Activated CD4-positive, alpha-beta T cell treated with anti-CD3 and anti-CD28 coated beads, Interleukin-2, amount 50 U/mL, for 1 hour (primary cell): ENCODE data around the gene SSR3.
"Not testable (repeated sequence)": the region's sequence is repeated elsewhere in the genome, so short reads cannot be mapped to it uniquely, and the experiment has no call there.

Experiments
- DNase-seq: peaks from one replicate; pipeline ENCODE4 v3.0.0-alpha.2; 2020

SSR3 gene

DNA sequence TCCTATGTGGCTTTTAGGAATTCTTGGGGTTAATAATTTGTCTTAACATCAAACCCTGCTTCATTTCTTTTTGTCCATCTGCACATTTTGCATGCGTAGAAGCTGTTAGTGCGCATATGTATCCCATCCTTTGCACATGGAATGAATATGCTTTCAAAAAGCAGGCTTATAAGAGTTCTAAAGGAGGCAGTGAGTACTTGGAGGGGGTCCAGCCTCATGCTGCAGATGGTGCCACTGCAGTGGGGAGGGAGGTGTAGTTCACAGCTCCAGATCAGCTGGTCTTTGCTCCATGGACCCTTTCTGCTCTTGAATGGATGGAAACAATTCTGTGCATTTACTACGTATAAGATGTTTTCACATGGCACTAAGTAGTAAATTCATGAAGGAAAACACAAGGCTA lies 20.7 kb upstream of the SSR3 start:
- no peak for DNase-seq

DNA sequence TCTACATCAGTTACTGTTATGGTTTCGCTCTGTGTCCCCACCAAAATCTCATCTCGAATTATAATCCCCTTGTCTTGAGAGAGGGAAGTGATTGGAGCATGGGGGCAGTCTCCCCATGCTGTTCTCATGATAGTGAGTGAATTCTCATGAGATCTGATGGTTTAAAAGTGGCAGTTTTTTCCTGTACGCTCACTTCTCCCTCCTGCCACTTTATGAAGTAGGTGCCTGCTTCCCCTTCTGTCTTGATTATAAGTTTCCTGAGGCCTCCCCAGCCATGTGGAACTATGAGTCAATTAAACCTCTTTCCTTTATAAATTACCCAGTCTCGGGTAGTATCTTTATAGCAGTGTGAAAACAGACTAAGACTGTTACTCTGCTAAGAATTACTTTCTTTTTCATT lies 15.0 kb upstream of the SSR3 start:
- not testable (repeated sequence) for DNase-seq

DNA sequence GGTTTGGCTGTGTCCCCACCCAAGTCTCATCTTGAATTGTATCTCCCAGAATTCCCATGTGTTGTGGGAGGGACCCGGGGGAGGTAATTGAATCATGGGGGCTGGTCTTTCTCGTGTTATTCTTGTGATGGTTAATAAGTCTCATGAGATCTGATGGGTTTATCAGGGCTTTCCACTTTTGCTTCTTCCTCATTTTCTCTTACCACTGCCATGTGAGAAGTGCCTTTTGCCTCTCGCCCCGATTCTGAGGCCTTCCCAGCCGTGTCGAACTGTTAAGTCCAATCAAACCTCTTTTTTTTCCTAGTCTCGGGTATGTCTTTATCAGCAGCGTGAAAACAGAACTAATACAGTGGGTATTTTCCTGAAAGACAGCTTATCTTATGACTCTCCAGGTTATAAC lies 14.1 kb upstream of the SSR3 start:
- DNase-seq = not testable (repeated sequence)

DNA sequence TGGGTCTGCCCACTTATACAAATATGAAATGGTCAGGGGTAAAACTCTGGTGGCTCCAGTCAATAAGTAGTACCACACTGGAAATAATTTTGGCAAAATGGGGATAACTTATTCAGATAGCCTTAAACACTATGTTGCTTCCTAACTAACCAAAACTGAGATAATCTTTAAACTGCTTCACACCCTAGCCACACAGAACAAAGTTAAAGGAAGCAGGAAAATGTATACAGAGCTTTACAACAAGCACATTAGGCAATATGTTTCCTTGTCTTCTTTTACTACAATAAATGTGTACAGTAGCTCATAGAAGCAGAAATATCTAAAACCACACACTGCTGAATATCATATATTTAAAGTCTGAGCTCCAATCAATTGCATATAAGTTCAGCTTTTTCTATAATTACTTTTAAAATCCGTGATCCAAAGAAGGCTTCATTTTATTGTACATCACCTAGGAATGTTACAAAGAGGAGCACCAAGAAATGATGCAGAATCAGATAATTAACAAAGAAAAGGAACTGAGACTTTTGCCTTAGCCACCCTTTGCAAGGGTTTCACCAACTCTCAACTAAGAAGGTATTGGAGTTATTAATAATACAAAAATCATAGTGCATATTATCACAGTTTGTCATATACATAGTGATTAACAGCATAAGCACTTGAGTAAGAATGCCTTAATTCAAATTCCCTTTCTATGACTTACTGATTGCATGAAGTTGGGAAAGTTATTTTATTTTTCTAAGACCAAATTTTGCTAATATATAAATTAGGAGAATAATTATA lies 9.2 kb upstream of the SSR3 start:
- DNase-seq = no peak

DNA sequence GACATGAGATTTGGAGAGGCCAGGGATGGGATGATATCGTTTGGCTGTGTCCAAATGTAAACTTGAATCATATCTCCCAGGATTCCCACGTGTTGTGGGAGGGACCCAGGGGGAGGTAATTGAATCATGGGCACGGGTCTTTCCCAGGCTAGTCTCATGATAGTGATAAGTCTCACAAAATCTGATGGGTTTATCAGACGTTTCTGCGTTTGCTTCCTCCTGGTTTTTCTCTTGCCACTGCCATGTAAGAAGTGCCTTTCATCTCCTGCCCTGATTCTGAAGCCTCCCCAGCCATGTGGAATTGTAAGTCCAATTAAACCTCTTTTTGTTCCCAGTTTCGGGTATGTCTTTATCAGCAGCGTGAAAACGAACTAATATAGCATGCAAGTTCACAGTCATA lies 7.6 kb upstream of the SSR3 start:
- DNase-seq = not testable (repeated sequence)

DNA sequence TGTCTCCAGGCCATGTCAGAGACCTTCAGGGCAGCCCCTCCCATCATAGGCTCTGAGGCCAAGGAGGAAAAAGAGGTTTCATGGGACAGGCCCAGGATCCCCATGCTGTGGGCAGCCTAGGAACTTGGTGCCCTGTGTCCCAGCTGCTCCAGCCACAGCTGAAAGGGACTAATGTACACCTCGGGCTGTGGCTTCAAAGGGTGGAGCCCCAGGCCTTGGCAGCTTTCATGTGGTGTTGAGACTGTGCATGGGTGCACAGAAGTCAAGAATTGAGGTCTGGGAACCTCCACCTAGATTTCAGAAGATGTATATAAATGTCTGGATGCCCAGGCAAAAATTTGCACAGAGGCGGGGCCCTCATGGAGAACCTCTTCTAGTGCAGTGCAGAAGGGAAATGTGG lies 6.6 kb upstream of the SSR3 start:
- DNase-seq = no peak

DNA sequence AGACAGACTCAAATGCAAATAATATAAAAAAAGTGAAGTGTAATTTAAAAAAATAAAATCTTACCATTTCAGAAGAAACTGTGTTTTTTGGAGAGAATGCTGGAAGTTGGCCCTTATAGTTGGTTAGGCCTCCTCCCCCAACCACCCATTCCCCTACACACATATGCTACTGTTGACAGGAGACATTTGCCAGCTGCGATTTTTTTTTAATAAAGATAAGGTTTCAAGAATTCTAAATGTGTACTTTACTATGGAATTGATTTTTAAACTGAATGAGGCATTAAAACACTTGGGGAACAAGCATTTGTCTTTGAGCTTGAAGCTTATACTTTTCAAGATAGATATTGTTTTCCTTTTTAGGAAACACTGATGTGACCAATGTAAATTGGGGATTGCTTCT lies 4.4 kb upstream of the SSR3 start:
- no peak for DNase-seq

DNA sequence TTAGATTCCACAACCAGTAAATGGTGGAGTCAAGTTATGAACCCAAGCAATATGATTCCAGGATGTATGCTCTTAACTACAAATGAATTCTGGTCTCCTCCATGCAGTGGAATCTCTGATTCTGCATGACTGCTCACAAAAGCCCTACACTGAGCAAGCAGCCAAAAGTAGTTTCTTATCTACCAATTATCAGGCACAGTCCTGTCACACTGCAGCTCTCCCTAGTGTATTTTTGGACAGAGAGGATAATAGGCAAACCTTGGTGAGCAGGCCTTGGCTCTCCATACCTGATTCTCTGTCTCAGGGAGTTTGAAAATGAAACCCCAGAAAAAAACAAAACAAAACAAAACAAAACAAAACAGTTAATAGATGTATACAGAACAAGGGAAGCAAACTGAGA lies 3.5 kb upstream of the SSR3 start:
- DNase-seq = no peak

DNA sequence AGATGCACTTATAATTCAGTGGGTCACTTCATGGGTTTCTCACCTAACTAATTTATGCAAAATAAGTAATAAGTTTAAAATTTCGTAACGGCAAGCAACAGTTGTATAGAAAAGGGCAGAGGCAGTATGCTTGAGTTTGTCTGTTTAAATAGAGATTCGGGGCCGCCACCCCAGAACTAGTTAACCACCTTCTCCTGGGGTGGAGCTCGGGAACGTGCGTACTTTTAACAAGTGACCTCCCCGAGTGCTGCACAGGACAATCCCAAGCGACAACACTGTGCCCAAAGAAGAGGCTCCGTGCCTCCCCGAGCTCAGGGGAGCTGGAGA lies 439 bp downstream of the SSR3 start:
- DNase-seq = no peak

DNA sequence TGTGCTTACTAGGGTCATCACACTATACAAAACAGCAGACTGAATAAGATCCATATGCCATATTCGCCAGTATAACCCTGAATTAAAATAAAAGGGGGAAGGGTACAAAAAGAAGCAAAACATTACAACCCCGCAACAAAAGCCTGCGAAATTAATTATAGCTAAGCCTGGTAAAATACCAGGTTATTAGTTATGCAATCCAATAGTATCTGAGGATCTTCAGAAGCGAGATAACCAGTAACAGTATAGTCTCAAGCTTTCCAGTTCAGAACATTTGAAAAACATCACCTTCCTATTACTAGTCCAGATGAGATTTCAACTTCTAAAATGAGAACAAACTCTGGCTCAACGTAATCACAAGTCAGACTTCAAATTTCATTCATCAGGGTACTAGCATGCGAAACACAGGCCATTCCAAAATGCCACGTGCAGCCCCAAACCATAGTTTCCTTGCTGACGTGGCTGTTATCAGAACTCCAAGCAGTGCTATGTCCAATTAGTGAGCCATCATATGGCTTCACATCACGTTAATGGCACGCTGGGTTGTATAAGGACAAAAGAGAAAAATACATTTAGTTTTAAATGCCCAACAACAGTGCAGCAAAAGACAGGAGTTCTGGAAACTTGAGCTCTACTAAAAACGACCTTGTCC lies 1.1 kb downstream of the SSR3 start:
- no peak for DNase-seq

DNA sequence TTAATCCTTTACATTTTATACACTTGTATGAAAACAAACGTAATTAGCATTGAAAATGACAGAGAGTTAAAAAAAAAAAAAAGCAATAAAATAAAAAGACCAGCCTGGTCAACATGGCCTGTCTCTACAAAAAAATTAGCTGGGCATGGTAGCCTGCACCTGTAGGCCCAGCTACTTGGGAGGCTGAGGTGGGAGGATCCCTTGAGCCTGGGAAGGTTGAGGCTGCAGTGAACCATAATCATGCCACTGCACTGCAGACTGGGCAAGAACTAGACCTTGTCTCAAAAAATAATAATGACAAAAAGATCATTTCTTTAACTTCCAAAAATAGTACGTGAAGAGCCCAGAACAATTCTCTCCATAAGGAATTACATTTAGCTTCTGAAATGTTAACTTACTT lies 1.9 kb downstream of the SSR3 start:
- DNase-seq = no peak

DNA sequence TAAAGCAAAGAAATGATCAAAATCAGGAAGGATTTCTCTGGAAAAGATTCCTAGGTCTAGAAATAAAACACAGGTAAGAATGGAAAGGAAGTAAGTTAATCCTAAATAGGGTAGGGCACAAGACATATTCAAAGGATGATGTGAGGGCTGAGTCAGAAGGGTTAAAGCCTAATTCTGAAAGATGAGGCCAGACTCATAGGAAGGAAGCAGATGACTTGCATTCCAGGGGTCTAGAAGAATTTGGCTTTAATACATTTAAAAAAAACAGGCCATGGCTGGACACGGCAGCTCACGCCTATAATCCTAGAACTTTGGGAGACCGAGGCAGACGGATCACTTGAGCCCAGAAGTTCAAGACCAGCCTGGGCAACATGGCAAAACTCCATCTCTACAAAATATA lies 3.2 kb downstream of the SSR3 start:
- DNase-seq = no peak

DNA sequence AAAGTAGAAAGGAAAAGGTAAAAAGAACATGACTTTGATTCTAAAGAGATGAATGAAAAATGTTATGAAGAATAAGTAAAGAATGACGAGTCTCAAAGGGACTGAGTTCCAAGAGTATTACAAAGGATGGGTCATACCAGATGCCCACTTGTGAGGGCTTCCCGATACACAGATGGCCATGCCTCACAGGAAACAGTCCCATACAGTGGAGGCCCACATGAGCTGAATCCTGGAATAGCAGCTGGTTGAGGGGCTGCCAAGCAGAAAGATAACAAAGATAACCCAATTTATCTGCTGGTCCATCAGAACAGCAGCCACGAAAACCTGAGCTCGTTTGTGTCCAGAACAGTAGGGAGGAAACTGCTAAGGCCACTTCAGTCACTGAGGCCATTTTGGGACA lies 3.7 kb downstream of the SSR3 start:
- DNase-seq = no peak

DNA sequence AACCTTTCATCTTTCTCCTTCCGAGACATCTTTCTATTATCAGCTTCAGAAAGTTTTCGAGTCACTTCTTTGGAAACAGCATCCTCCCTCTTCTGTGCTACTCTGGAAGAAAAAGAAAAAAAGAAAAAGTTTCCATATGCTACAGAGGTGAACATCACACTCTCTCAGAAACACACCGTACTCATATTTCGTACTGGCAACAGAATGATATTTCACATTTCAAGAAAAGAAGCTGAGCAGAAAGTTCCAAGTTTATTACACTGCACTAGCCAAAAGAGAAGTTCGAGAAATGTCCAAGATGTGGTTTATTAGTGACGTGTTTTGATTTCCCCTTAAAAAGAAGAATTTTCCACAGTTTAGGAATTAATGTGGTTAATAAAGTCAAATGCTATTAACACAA lies 6.0 kb downstream of the SSR3 start:
- no peak for DNase-seq

DNA sequence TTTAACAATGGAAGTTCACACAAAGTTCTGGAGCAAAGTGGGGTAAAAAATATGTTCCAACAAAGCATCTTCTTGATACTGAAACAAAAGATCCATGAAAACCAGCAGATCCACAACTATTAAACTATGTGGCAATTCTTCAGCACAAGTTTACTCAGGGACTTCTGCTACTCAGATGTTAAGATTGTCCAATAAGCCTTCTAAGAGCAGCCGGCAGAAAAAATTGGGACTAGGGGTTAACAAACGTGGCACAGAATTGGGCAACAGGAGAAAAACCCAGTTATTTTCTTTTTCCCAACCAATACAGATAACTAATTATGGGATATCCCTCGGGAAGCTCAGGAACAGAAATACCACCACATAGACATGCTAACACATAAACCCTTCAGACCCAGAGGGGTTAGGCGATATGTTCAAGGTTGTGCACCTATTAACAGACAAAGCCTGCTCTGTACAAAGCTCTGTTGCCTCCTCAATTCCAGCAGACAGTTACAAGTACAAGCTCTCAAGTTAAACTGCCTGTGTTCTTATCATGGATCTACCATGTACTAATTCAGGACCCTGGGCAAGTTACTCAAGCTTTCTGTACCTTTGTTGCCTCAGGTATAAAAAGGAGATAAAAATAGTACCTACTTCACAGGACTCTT lies 6.8 kb downstream of the SSR3 start:
- no peak for DNase-seq

DNA sequence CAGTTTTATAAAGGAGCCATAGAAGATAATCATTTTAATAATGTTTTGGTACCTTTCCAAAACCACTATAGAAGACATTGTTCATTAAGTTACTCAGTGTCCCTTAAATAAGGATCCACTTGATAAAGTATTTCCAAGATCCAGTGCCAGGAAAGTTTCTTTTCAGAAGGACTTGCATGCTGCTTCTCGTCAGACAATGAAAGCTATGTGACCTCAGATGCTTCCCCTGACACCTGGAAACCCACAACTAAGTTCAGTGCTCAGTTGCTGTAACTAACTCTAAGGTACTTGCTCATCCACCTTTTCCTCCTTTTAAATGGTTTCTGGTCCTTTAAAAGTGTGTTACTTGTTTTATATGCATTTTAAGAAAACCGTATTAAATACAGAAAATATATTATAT lies 7.3 kb downstream of the SSR3 start:
- no peak for DNase-seq

DNA sequence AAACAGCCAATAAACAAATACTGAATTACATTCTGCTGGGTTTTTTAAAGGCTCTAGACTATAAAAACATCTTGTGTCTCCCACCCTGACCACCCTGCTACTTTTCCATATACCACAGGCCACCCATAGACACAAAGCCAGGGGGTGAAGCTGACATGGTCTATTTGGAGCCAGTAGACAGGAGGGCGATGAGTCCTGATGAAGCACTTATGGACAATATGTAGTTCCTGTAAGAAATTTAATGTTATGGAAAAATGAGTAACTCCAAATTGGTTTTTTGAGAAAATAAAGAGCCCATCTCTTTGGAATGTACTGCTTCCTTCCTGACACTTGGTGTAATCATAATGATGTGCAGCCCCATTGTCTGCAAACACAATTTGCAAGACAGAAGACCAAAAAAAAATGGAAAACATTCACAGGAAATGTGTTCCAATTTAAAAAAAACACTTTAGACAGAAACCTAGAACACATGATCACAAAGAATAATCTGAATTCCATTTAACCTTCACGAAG lies 11.8 kb downstream of the SSR3 start:
- DNase-seq = no peak

DNA sequence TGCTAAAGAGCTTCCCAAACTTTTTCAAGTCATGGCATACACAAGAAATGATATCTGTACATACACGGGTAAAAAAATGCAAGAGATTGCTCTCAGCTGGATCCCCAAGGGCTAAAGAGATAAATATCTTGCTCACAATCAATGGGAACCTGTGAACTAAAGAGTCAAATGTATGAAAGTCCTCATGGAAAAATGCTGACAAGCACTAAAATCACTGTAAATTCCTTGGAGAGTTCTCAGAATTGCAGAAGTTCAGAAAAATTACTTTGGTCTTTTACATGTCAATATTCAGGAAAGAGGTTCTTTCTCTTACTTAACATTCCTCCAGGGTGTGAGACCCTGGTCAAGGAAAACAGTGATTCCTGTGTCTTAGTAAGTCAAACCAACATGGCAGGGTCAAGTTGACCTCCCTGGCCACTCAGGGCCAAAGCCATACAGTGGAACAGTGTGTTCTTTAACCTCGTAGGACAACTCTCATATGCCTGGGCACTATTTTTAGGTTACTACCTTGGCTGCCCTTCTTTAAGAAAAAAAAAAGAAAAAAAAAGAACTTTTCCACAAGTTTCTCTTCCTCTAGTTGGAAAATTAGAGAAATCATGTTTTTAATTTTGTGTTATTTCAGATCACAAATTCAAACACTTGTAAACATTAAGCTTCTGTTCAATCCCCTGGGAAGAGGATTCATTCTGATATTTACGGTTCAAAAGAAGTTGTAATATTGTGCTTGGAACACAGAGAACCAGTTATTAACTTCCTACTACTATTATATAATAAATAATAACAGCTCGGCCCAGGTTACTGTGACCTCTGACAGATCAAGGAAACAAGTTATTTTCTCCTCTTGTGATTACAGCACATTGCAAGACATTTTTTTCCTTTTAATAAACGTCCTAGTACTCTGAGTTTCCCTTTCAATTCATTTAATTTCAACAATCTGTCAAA lies 12.5 kb downstream of the SSR3 start:
- no peak for DNase-seq

DNA sequence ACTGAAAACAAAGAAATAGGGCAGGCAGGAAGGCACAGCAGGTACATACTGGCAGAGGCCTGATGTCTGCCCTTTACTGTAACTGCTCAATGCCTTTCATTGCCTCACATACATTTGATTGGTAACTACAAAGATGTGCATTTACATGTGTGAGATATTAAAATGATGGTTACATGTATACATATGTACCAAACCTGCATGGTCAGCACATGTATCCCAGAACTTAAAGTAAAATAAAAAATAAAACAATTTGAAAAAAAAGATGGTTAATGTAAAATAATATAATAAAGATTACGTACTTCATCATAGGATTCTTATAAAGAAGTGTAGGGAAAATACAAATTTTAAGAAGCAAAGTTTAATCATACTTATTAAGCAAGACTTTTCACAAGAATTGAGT lies 15.1 kb downstream of the SSR3 start:
- DNase-seq = no peak

DNA sequence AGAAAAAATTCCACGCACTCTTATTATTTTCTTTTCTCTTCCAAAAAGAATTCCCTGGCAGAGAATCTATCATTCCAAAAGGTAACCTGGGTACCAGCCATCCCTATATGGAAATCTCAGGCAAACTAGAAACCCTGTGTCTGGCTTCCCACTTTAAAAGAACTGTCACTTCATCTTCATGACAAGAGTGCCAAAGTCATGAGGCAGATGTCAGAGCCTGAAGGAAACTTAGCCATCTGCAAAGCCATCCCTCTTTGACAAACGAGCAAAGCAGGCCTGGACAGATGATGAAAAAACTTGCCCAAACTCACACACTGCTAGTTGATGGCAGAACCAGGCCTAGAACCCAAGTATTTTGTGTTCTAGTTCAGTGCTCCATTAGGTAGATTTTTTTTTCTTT lies 15.9 kb downstream of the SSR3 start:
- DNase-seq = no peak

DNA sequence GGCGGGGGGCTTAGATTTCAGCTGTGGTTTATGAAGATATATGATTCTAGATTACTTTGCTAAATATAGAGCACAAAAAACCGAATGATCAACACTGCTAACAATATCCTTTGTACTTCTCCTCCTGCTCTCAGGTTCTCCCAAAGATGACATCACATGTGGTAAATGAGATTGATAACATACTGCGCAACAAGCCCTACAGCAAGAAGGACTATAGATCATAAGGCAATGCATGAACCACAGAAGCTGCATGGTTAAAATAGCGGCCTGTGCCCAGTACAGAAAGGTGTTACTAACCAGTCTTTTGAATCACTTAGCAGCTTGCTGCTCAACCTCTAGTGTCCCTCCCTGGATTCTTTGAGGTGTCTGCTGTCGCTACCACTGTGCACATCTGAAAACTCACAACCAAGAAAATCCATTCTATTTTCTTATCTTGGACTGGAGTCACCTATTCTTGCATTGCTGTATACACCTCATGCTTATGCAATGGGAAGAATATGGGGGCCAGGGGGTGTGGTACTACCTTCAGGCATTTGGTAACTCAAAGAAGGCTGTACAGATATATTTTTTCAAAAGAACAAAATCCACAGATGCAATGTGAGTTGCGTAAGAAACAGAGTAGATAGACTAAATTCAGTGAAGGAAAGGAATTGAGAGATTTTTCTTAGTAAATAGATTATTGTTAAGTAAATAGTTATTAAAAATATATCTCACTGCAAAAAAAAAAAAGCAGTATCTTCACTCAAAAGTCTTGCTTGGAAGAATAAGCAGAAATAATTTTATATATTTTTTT lies 18.2 kb downstream of the SSR3 start:
- DNase-seq = no peak

DNA sequence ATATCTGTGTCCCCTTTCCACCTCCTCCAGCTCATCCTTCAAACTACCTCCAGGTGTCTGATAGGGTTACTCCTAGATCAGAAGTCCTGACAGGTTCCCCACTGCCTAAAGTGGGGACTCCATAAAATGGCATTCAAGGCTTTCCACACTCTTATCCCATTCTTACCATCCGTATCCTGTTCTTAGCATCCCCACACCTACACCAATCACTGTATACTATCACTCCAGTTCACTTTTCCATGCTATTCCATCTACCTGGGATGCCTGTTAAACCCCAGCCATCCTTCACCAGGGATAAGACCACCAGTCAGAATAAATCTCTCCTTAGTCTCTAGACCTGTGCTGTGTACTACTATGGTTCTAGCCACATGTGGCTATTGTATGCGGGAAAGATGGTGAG lies 19.1 kb downstream of the SSR3 start:
- no peak for DNase-seq
